Panc1 (cell line): ENCODE results near the gene CYCS. TPM values are rescaled to one million over a fixed set of nuclear protein-coding genes. Genes with fewer than 3 reads are reported as not detected.

ENCODE experiments used
- ATAC-seq: fragments of 200-7000 bp; cut with Tn5 transposase; 2 replicates; pipeline ENCODE4 v1.9.1; 2020; ENCODE audit warnings: mild to moderate bottlenecking, moderate library complexity
- BruUV-seq: library from RNA; stranded (reverse); fragments of 400-500 nt; replicated peaks from 2 replicates; lab custom pipeline; 2021; lab: Mats Ljungman, UMichigan
- CTCF ChIA-PET: fragments of 300-600 bp; sonication (Branson Sonifier 250); formaldehyde crosslinking; loops from one replicate; lab custom pipeline; 2022; ENCODE audit warnings: antibody characterized with exemption; lab: Charles Lee
- POLR2A ChIA-PET: fragments of 300-600 bp; sonication (Branson Sonifier 250); formaldehyde crosslinking; loops from one replicate; lab custom pipeline; 2022; ENCODE audit warnings: antibody characterized with exemption; lab: Charles Lee
- DNase-seq: peaks from one replicate; pipeline ENCODE4 v3.0.0-alpha.2; 2010; ENCODE audit warnings: low read depth, low spot score
- H3K27ac ChIP-seq: 2 replicates; pipeline ENCODE4 v1.5.1; 2011; ENCODE audit warnings: mild to moderate bottlenecking, low read length, inconsistent platforms
- H3K27me3 ChIP-seq: fragments of 200-500 bp; sonication (Bioruptor generic); 2 replicates; pipeline ENCODE4 v1.6.0; 2014; ENCODE audit warnings: low read length, inconsistent platforms; ENCODE audit not compliant: control insufficient read depth, insufficient read depth
- H3K36me3 ChIP-seq: fragments of 200-500 bp; sonication (Bioruptor generic); 2 replicates; pipeline ENCODE4 v1.5.1; 2014; ENCODE audit warnings: inconsistent platforms, mild to moderate bottlenecking, low read length, moderate library complexity; ENCODE audit not compliant: control insufficient read depth, insufficient read depth
- H3K4me1 ChIP-seq: 2 replicates; pipeline ENCODE4 v1.5.1; 2011; ENCODE audit warnings: inconsistent platforms, mild to moderate bottlenecking, low read length, moderate library complexity; ENCODE audit not compliant: control insufficient read depth, insufficient read depth
- H3K4me3 ChIP-seq, 2 experiments: 2 replicates each; pipeline ENCODE4 v1.5.1; 2011 to 2012; ENCODE audit warnings: low read depth in 2 of 2, low read length in 2 of 2, mild to moderate bottlenecking in 2 of 2, inconsistent platforms in 1 of 2, moderate library complexity in 1 of 2
- H3K9me3 ChIP-seq: fragments of 200-500 bp; sonication (Bioruptor generic); 2 replicates; pipeline ENCODE4 v1.5.1; 2014; ENCODE audit warnings: low read depth, mild to moderate bottlenecking, inconsistent platforms, low read length, moderate library complexity; ENCODE audit not compliant: control insufficient read depth, insufficient read depth
- CTCF ChIP-seq: fragments of 450-650 bp; IDR thresholded peaks from 2 replicates; pipeline ENCODE4 v1.5.1; 2017; ENCODE audit warnings: mild to moderate bottlenecking
- POLR2AphosphoS5 ChIP-seq: IDR thresholded peaks from 2 replicates; pipeline ENCODE4 v1.6.1; 2012; ENCODE audit warnings: mild to moderate bottlenecking, low read depth, low read length, moderate library complexity
- SIN3A ChIP-seq: IDR thresholded peaks from 2 replicates; pipeline ENCODE4 v1.6.1; 2012; ENCODE audit warnings: low read depth, mild to moderate bottlenecking, low read length, moderate library complexity, borderline replicate concordance; ENCODE audit not compliant: insufficient read depth
- TCF7L2 ChIP-seq: IDR thresholded peaks from 2 replicates; pipeline ENCODE4 v1.6.1; 2011; ENCODE audit warnings: mild to moderate bottlenecking, low read depth, low read length, inconsistent platforms
- in situ Hi-C: cut with HindIII; loops from 2 replicates; pipeline ENCODE4 v1.10.0; 2016; ENCODE audit warnings: low sequenced_read_pairs, low pct_unique_long_range_greater_than_20kb
- intact Hi-C: fragments of 100-400 bp; cut with micrococcal nuclease; formaldehyde crosslinking; loops from one replicate; pipeline ENCODE4 v1.10.0; 2022; ENCODE audit not compliant: unreplicated experiment
- total RNA-seq: library from RNA; stranded (reverse); gene quantifications from one replicate; pipeline ENCODE4 v1.2.1, GENCODE V29; 2021; ENCODE audit not compliant: unreplicated experiment
- TF ChIP-seq, protein P1 (sequence below), 2 experiments: IDR thresholded peaks; 2 replicates each; pipeline ENCODE4 v1.6.1; 2011 to 2012; ENCODE audit warnings: low read depth in 2 of 2, control low read depth in 1 of 2, low read length in 1 of 2, mild to moderate bottlenecking in 1 of 2, moderate library complexity in 1 of 2; ENCODE audit not compliant: insufficient read depth in 1 of 2

CYCS gene
- total RNA-seq, 1 experiment from 2014 or later, result 245 TPM

DNA sequence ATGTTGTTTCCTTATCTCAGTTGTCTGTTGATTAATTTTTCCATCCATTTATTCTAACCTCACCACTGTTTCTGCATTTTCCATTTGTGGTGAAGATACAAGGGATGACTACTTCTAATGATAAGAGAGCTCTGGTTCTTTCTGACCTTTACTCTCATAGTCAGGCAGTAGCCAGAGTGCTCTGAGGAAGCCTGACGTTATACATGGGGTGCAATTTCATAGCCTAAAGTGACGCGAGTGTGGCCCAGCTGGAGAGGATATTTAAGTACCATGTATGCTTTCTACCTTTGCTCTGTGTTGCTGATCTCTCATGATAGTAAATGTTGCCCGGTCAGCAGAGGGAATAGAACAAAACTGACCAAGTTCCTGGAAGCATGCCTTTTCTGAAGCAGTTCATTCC lies 33.9 kb upstream of the CYCS start:
- Histone ChIP-seq H3K4me1 (no peaks in the 10 kb centered on the region), H3K36me3 (no peaks in the 10 kb centered on the region), H3K4me3 (no peak overlapping the region), H3K9me3 (no peaks in the 10 kb centered on the region), H3K27me3 (no peaks in the 10 kb centered on the region), H3K27ac (no peak overlapping the region)
- no peak for TF ChIP-seq TCF7L2
- no peak for TF ChIP-seq CTCF
- no peak for TF ChIP-seq SIN3A
- TF ChIP-seq POLR2AphosphoS5, result no peak
- TF ChIP-seq, protein P1, sequence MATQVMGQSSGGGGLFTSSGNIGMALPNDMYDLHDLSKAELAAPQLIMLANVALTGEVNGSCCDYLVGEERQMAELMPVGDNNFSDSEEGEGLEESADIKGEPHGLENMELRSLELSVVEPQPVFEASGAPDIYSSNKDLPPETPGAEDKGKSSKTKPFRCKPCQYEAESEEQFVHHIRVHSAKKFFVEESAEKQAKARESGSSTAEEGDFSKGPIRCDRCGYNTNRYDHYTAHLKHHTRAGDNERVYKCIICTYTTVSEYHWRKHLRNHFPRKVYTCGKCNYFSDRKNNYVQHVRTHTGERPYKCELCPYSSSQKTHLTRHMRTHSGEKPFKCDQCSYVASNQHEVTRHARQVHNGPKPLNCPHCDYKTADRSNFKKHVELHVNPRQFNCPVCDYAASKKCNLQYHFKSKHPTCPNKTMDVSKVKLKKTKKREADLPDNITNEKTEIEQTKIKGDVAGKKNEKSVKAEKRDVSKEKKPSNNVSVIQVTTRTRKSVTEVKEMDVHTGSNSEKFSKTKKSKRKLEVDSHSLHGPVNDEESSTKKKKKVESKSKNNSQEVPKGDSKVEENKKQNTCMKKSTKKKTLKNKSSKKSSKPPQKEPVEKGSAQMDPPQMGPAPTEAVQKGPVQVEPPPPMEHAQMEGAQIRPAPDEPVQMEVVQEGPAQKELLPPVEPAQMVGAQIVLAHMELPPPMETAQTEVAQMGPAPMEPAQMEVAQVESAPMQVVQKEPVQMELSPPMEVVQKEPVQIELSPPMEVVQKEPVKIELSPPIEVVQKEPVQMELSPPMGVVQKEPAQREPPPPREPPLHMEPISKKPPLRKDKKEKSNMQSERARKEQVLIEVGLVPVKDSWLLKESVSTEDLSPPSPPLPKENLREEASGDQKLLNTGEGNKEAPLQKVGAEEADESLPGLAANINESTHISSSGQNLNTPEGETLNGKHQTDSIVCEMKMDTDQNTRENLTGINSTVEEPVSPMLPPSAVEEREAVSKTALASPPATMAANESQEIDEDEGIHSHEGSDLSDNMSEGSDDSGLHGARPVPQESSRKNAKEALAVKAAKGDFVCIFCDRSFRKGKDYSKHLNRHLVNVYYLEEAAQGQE (IDR thresholded peaks at IDR 0.05; ENCODE audit: insufficient read depth in 1 of 2, low read depth in 2 of 2, low read length in 1 of 2), result no peak
- ATAC-seq, result no peak
- CTCF ChIA-PET, result no interaction called here
- BruUV-seq, result no TSS peak
- POLR2A ChIA-PET, result no interaction called here
- intact Hi-C loops, result no loop called here
- no peak for DNase-seq
- in situ Hi-C loops, result no loop called here

DNA sequence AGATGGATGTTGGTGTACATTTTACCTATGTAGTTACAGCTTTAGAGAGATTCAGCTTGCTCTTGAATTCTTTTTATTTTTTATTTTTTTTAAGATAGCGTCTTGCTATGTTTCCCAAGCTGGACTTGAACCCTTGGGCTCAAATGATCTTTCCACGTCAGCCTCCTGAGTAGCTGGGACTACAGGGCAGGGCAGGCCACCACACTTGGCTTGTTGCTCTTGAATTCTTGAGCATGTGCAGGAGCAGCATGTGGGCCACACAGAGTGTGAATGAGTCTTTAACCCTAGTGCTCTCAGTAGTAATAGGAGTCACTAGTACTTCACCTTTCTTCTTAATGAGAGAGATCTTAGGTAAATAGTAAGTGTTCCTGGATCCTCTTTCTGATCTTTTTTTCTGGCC lies 26.7 kb upstream of the CYCS start:
- POLR2A ChIA-PET, result no interaction called here
- DNase-seq (no peak), ATAC-seq (no peak)
- BruUV-seq, result no TSS peak
- H3K27me3 ChIP-seq, result no peaks in the 10 kb centered on the region
- H3K36me3 ChIP-seq, result no peaks in the 10 kb centered on the region
- H3K9me3 ChIP-seq, result no peaks in the 10 kb centered on the region
- intact Hi-C loops, result no loop called here
- CTCF ChIA-PET, result no interaction called here
- H3K4me3 ChIP-seq, result no peak overlapping the region
- no peaks in the 10 kb centered on the region for H3K4me1 ChIP-seq
- in situ Hi-C loops, result no loop called here
- TF ChIP-seq CTCF (no peak), POLR2AphosphoS5 (no peak), SIN3A (no peak)
- TF ChIP-seq, protein P1 (IDR thresholded peaks at IDR 0.05; ENCODE audit: insufficient read depth in 1 of 2, low read depth in 2 of 2, low read length in 1 of 2), result no peak
- no peak overlapping the region for H3K27ac ChIP-seq
